ENCODE data around the gene CBX3.
"Not testable (repeated sequence)": the region's sequence is repeated elsewhere in the genome, so short reads cannot be mapped to it uniquely, and the experiment has no call there.

The CBX3 gene

GRCh38 chr7:26155531-26156375 lies 45.8 kb upstream of the CBX3 start:
- peak; percentile 59 for DNase-seq (ENCODE audit: low read depth)
- peak overlapping the region; percentile 0 for H3K4me3 ChIP-seq (ENCODE audit: low read depth, low read length)

GRCh38 chr7:26156451-26157420 lies 44.8 kb upstream of the CBX3 start:
- TF ChIP-seq CTCF (conservative IDR thresholded peaks at IDR 0.05; ENCODE audit: low read depth, low read length), result no peak
- peak; percentile 97 for DNase-seq (ENCODE audit: low read depth)
- H3K4me3 ChIP-seq (ENCODE audit: low read depth, low read length), result no peak overlapping the region

More at GRCh38 chr7:26155531-26156375, 45.8 kb upstream of the CBX3 start:
- no peak for TF ChIP-seq CTCF (conservative IDR thresholded peaks at IDR 0.05; ENCODE audit: low read depth, low read length)

GRCh38 chr7:26157520-26158105 lies 43.9 kb upstream of the CBX3 start:
- H3K4me3 ChIP-seq (ENCODE audit: low read depth, low read length), result no peak overlapping the region
- TF ChIP-seq CTCF (conservative IDR thresholded peaks at IDR 0.05; ENCODE audit: low read depth, low read length), result no peak
- no peak for DNase-seq (ENCODE audit: low read depth)

- peak; percentile 63 for DNase-seq (ENCODE audit: low read depth)
- no peak for TF ChIP-seq CTCF (conservative IDR thresholded peaks at IDR 0.05; ENCODE audit: low read depth, low read length)
- H3K4me3 ChIP-seq (ENCODE audit: low read depth, low read length), result no peak overlapping the region
Observed at GRCh38 chr7:26159243-26159642, 42.3 kb upstream of the CBX3 start.

GRCh38 chr7:26160896-26161295 lies 40.6 kb upstream of the CBX3 start:
- DNase-seq (ENCODE audit: low read depth), result no peak
- H3K4me3 ChIP-seq (ENCODE audit: low read depth, low read length), result no peak overlapping the region
- no peak for TF ChIP-seq CTCF (conservative IDR thresholded peaks at IDR 0.05; ENCODE audit: low read depth, low read length)

GRCh38 chr7:26162431-26162830 lies 39.1 kb upstream of the CBX3 start:
- DNase-seq (ENCODE audit: low read depth), result no peak
- no peak overlapping the region for H3K4me3 ChIP-seq (ENCODE audit: low read depth, low read length)
- no peak for TF ChIP-seq CTCF (conservative IDR thresholded peaks at IDR 0.05; ENCODE audit: low read depth, low read length)

GRCh38 chr7:26163804-26164203 lies 37.7 kb upstream of the CBX3 start:
- H3K4me3 ChIP-seq (ENCODE audit: low read depth, low read length); DNase-seq (ENCODE audit: low read depth): not testable (repeated sequence)

All from choroid plexus epithelial cell (primary cell).